ENCODE results near the gene NSD1.

GRCh38 chr5:177334155-177334551 lies 200.6 kb downstream of the NSD1 start:
- TF ChIP-seq CTCF (IDR thresholded peaks at IDR 0.05) (no peak), POLR2A (IDR thresholded peaks at IDR 0.05) (no peak)

Measured in testis (tissue), 2 donors.